Esophagus (tissue), 2 donors: ENCODE data around the gene MOV10L1. TPM values are rescaled to one million over a fixed set of nuclear protein-coding genes. Genes with fewer than 3 reads are reported as not detected.

Experiments used
- H3K27ac ChIP-seq, 2 donors: one replicate each; pipeline ENCODE4 v1.5.1; 2013; ENCODE audit warnings: low read depth in 2 of 2, mild to moderate bottlenecking in 2 of 2, inconsistent platforms in 1 of 2, low read length in 1 of 2, moderate library complexity in 1 of 2
- H3K27me3 ChIP-seq, 2 donors: one replicate each; pipeline ENCODE4 v1.6.1; 2013; ENCODE audit warnings: low read length in 2 of 2, control low read depth in 1 of 2, mild to moderate bottlenecking in 1 of 2; ENCODE audit not compliant: insufficient read depth in 2 of 2, control insufficient read depth in 1 of 2
- H3K36me3 ChIP-seq, 2 donors: one replicate each; pipeline ENCODE4 v1.6.1; 2013; ENCODE audit warnings: low read length in 1 of 2; ENCODE audit not compliant: control insufficient read depth in 2 of 2, insufficient read depth in 2 of 2
- H3K4me1 ChIP-seq, 2 donors: one replicate each; pipeline ENCODE4 v1.6.1; 2013; ENCODE audit warnings: low read length in 1 of 2; ENCODE audit not compliant: control insufficient read depth in 2 of 2, insufficient read depth in 2 of 2
- H3K4me3 ChIP-seq, 2 donors: one replicate each; pipeline ENCODE4 v1.5.1; 2013; ENCODE audit warnings: low read length in 2 of 2, mild to moderate bottlenecking in 2 of 2, low read depth in 1 of 2, moderate library complexity in 1 of 2
- H3K9me3 ChIP-seq, 2 donors: one replicate each; pipeline ENCODE4 v1.6.1; 2013; ENCODE audit warnings: mild to moderate bottlenecking in 2 of 2, low read depth in 1 of 2, low read length in 1 of 2, moderate library complexity in 1 of 2; ENCODE audit not compliant: control insufficient read depth in 2 of 2, insufficient read depth in 1 of 2
- WGBS, 2 donors: extraction: QIAGEN DNeasy Blood & Tissue Kit; methylation state at CpG; one replicate each; pipeline ENCODE4 v1.1.7; 2013; 5-methylcytosine and 5-hydroxymethylcytosine counted together
- polyA plus RNA-seq, 2 donors: library from polyadenylated mRNA; stranded (reverse); fragments of 200-250 nt; gene quantifications; one replicate each; pipeline ENCODE4 v1.2.3, GENCODE V29; 2013
- donor health status: healthy with polysubstance abuse.
- donor health status: Bipolar disorder and iron deficiency.

The MOV10L1 gene
- polyA plus RNA-seq, 2 donors, result 0.18 to 0.22 TPM

DNA sequence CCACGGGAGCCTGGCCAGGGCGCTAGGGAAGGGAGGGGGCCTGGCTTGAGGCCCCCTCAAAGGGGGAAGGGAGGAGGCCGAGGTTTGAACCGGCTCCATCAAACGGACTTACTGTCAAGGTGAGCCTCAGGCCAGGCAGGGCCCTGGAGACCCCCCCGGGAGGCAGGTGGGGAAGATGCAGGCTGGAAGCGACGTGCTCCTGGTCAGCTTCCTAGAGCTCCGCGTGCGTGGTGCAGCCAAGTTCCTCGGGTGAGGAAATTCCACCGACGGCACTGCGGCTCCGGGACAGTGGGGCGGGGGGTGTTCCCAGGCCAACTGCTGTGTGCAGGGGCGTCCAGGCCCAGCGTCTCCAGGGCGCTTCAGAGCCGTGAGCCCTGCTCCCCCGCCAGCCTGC is 88.7 kb downstream of the MOV10L1 start:
- WGBS, 2 donors, result 63 to 75% methylated on average over 22 of the region's 22 CpGs

DNA sequence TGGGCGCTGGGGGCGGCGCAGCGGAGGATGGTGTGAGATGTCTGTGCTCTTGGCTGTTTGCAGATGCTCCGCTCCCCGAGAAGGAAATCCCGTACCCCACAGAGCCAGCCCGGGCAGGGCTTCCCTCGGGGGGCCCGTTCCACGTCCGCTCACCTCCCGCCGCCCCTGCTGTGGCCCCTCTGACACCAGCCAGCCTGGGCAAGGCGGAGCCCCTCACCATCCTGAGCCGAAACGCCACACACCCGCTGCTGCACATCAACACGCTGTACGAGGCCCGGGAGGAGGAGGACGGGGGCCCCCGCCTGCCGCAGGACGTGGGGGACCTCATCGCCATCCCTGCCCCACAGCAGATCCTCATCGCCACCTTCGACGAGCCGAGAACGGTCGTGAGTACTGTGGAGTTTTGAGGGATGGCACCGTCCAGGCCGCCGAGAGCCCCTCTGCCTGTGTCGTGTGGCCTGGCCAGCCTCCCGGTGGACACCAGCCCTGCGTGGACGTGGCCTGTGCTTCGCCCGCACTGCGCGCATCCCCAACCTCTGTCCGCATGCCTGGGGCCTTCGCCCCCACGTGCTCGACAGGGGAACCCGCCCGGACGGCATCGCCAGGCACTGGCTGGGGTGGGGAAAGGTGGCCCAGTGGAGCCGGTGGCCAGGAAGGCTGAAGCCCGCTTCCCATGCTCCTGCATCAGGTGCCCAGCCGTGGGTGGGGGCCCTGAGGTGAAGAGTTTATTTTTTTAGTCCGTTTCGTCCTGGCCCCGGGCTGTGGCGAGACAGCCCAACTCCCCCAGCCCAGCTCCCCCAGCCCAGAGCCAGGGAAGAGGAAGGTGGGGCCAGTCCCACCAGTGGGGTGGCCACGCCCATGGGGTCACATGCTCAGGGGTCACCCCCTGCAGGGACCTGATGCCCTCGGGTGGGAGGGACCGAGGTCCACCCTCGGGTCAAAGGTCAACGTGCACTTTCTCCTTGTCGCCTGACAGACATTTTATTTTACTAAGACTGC is 89.4 kb downstream of the MOV10L1 start:
- no peaks in the 10 kb centered on the region for H3K27me3 ChIP-seq
- no peaks in the 10 kb centered on the region for H3K9me3 ChIP-seq
- peaks cover 10 to 17% of the 10 kb centered on the region in 2 donors for H3K4me1 ChIP-seq
- WGBS, 2 donors, result 81 to 83% methylated on average over 63 to 64 of the region's 64 CpGs
- no peak overlapping the region for H3K27ac ChIP-seq
- H3K4me3 ChIP-seq, result no peak overlapping the region
- no peaks in the 10 kb centered on the region for H3K36me3 ChIP-seq

More for the DNA sequence above, 88.7 kb downstream of the MOV10L1 start:
- Histone ChIP-seq H3K27ac (no peak overlapping the region), H3K27me3 (no peaks in the 10 kb centered on the region), H3K9me3 (no peaks in the 10 kb centered on the region), H3K4me1 (peaks cover 5 to 10% of the 10 kb centered on the region in 2 donors), H3K36me3 (no peaks in the 10 kb centered on the region), H3K4me3 (no peak overlapping the region)

DNA sequence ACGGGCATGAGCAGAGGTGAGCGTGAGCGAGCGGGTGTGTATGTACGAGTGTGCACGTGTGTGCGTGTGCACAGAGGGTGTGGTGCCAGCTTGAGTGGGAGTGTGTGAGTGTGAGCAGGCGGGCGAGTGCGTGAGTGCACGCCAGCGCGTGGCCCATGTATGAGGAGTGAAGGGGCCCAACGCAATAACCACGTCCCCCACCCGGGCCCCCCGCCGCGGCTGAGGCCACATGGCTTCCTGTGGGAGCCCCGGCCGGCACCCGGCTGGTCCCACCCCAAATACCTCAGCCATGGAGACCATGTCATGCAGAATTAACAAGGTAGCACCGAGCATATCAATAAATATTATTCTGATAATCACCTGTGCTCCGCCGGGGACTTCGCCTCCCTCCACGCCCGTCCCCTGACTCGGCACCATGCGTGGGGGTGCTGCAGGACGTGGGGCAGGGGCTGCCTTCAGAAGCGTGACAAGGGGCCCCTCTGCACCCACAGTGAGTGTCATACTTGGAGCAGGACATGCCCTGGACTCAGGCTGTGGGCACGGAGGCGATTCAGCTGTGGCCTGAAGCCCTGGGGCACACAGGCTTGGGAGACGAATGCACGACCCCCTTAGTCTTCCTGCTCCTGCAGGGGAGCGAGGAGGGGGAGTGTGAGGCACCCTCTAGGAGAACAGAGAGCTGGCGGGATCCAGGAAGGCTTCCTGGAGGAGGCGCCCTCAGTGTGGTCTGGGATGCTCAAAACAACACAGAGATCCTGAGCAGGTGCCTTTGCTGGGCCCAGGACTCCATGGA is 90.3 kb downstream of the MOV10L1 start:
- Histone ChIP-seq H3K9me3 (no peaks in the 10 kb centered on the region), H3K27ac (no peak overlapping the region), H3K4me3 (no peak overlapping the region), H3K4me1 (peaks cover 10 to 21% of the 10 kb centered on the region in 2 donors), H3K36me3 (no peaks in the 10 kb centered on the region), H3K27me3 (no peaks in the 10 kb centered on the region)
- WGBS, 2 donors, result 70 to 79% methylated on average over 38 to 39 of the region's 39 CpGs

DNA sequence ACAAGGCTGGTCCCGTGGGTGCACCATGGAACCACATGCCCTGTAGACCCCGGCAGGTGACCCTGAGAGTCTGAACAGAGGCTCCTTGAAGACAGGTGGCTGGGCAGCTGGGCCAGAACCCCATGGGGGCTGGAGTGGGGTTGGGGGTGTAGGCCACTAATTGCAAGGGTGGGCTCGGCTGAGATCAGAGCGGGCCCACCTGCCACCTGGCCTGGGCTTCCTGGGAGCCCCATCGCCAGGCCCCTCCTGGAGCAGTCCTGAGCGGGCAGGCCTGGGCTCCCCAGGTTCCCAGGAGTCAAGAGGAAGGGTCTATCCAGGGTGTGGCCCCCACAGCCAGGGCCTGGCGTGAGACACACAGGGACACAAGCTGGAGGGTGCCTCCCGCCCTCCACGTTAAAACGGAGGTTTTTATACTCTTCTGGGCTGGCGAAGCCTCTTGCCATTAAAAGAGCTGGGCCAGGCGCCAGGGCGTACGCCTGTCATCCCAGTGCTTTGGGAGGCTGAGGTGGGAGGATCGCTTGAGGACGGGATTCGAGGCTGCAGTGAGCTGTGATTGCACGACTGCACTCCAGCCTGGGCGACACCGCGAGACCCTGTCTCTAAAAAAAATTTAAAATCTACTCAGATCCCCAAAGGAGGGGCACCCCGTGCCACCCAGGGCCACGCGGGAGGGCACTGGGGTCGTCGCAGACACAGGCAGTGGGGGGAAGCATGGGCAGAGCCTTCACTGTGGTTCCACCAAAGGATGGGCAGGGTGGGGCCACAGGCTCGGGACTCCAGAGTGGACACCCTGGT is 91.1 kb downstream of the MOV10L1 start:
- no peak overlapping the region for H3K27ac ChIP-seq
- 91% methylated on average over 27 of the region's 27 CpGs for WGBS, 2 donors
- H3K27me3 ChIP-seq, result no peaks in the 10 kb centered on the region
- peaks cover 10 to 21% of the 10 kb centered on the region in 2 donors for H3K4me1 ChIP-seq
- no peaks in the 10 kb centered on the region for H3K36me3 ChIP-seq
- no peak overlapping the region for H3K4me3 ChIP-seq
- H3K9me3 ChIP-seq, result no peaks in the 10 kb centered on the region

DNA sequence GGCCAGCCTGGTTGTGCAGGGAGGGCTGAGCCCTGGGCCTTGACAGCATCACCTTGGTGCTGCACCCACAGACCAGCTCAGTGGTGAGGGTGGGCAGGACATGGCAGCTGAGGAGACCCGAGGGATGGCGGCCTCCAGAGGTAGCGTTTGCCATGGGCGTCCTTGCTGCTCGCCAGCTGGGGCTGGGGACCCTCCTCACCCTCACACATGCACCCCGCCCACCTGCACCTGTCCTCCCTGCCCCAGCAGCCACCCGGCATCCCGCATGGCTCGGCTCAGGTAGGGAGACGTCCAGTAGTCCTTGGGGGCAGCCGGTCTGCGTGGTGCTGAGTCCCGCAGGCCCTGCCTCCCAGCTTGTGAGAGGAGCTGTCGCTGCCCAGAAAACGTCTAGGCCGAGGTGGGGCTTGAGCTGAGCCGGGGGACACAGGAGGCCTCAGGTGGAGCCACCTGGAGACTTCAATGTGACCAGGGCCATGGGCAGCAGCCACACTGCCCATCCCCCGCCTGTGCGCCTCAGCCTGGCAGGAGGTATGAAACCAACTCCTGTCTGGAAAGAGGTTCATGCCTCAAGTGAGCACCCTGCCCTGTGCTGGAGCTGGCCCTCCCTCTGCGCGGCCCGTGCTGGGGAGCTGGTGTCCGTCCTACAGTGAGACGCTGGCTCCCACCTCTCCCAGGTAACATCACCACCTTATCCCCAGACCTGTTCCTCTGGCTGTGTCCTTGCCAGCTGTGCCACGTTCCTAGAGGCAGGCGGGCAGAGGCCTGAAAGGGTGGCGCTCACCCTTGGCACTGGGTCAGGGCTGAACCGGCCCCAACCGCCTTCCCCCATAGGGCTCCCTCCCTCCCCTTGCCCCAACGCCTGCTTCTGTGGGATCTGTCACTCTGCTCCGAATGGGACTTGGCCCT is 92.6 kb downstream of the MOV10L1 start:
- 68 to 70% methylated on average over 31 of the region's 31 CpGs for WGBS, 2 donors

DNA sequence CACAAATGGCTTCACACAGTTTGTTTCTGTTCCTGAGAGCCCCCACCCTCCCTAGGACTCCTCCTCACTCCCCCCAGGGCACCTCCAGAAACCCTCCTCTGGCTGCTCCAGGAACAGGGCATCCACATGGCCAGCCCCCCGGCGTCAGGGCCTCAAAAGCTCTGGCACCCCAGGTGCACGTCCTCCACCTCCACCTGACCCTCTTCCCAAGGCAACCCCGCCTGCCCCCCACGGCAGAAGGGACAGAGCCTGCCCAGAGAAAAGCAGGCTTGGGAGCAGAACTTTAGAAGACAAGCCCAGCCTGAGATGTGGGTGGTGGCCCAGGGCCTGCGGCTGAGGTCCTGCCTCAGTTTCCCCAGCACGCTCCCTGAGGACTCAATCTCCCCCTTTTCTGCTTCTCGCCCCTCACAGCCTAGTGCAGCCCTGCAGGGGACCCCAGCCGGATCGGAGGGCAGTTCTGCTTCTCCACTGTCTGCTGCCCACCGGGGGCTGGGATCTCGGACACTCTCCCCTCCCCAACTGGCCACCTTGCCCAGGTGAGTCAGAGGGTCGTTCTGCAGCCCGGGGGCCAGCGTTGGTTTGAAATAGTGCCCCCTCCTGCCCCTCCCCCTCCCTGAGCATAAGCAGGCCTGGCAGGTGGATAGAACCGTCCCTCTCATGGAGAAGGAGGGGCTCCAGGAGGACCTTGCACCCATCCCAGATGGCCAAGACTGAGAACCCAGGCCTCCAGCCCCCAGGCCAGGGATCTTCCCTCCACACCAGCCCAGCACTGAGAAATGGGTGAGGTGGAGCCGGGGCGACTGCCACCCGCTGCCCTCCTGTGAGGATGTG is 93.5 kb downstream of the MOV10L1 start:
- Histone ChIP-seq H3K9me3 (no peaks in the 10 kb centered on the region), H3K4me3 (no peak overlapping the region), H3K36me3 (no peaks in the 10 kb centered on the region), H3K27me3 (no peaks in the 10 kb centered on the region), H3K4me1 (peaks cover 13 to 30% of the 10 kb centered on the region in 2 donors), H3K27ac (peak overlapping the region in 1 of 2 donors; percentile 39)
- WGBS, 2 donors, result 65 to 73% methylated on average over 19 of the region's 19 CpGs

More for the DNA sequence above, 92.6 kb downstream of the MOV10L1 start:
- H3K36me3 ChIP-seq, result no peaks in the 10 kb centered on the region
- H3K4me1 ChIP-seq, result peaks cover 13 to 30% of the 10 kb centered on the region in 2 donors
- H3K27me3 ChIP-seq, result no peaks in the 10 kb centered on the region
- no peak overlapping the region for H3K27ac ChIP-seq
- no peak overlapping the region for H3K4me3 ChIP-seq
- no peaks in the 10 kb centered on the region for H3K9me3 ChIP-seq

DNA sequence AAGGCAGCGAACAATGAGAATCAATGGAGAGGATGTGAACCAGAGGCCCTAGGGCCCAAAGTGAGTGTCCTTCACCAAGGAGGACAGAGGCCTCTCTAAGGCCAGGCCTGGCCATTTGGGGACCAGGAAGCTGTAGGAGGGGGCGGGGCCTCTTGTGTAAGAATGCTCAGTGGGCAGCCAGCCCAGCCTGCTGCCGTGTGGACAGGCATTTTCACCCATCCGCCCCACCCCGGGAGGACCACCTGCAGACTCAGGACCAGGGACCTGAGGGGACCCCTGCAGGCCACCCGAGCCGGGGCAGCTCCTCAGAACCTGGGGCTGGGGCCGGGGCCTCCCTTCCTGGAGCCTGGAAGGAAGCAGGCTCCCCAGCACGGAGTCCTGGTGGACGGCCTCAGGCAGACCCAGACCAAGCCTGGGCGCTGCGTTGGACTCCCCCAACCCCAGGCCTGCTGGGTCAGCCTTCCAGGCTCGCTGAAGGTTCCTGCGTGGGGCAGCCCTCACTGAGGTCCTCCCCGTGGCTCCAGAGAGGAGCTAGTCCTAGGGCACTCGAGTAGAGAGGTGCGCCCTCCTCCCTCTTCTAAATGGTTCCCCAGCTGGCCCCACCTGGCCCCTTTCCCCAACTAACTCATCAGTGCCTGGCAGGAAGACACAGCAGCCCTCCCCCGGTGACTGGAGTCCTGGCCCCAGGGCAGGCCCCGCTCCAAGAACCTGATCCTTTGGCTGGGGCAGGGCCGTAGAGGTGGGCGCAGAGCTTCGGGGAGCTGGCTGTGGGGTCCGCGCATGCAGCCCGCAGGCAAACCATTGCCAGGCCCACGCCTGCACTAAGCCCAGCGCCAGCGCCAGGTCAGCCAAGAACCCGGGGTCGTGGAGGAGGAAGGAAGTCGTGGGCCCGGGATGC is 94.4 kb downstream of the MOV10L1 start:
- peaks cover 13 to 34% of the 10 kb centered on the region in 2 donors for H3K4me1 ChIP-seq

More for the DNA sequence above, 94.4 kb downstream of the MOV10L1 start:
- no peaks in the 10 kb centered on the region for H3K27me3 ChIP-seq
- H3K27ac ChIP-seq, result no peak overlapping the region
- H3K4me3 ChIP-seq, result peak overlapping the region in 1 of 2 donors; percentile 47
- no peaks in the 10 kb centered on the region for H3K9me3 ChIP-seq
- peaks cover 0 to 5% of the 10 kb centered on the region in 2 donors for H3K36me3 ChIP-seq
- WGBS, 2 donors, result 46 to 53% methylated on average over 32 of the region's 32 CpGs
